OCI-LY7 (cell line): Measurements from ENCODE around the gene DNAJB7.
A peak's percentile ranks its signal among the peaks of the same experiment; 100 is the strongest.

Experiments
- EZH2phosphoT487 ChIP-seq: fragments of 200-600 bp; sonication (generic); IDR thresholded peaks from 2 replicates; pipeline ENCODE4 v1.6.1; 2018; ENCODE audit warnings: low read depth, borderline replicate concordance, mild to moderate bottlenecking, mixed run types, antibody characterized with exemption, low read length, moderate library complexity, mixed read lengths
- TF ChIP-seq, protein P1 (sequence below): fragments of 200-600 bp; sonication (generic); conservative IDR thresholded peaks from 2 replicates; pipeline ENCODE4 v1.5.1; 2014; ENCODE audit warnings: mild to moderate bottlenecking, antibody characterized with exemption, low read length, moderate library complexity, mixed read lengths

DNA sequence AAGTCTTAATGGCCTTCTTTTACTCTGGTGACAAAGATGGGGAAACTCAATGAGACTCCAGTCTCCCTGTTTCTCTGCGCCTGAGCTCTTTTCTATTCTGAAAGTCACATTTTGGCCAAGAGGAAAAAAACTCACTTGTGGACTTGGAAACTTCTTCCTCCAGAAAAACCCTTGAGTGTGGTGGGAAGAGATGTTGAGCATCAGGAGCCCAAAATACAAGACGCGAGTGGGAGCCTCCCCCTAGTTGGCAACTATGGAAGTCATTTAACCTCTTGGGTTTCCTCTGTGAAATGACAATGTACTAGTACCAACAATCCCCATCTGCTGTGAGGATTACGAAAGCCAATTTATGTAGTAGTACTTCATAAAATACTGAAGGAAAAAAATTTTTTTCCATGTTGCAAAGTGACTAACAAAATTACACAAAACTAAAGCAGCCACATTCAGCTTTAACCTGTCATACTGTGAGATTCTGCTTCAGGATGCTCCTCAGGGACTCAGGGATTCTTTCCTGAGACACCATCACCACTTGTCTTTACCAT lies 42.2 kb downstream of the DNAJB7 start:
- TF ChIP-seq, protein P1, sequence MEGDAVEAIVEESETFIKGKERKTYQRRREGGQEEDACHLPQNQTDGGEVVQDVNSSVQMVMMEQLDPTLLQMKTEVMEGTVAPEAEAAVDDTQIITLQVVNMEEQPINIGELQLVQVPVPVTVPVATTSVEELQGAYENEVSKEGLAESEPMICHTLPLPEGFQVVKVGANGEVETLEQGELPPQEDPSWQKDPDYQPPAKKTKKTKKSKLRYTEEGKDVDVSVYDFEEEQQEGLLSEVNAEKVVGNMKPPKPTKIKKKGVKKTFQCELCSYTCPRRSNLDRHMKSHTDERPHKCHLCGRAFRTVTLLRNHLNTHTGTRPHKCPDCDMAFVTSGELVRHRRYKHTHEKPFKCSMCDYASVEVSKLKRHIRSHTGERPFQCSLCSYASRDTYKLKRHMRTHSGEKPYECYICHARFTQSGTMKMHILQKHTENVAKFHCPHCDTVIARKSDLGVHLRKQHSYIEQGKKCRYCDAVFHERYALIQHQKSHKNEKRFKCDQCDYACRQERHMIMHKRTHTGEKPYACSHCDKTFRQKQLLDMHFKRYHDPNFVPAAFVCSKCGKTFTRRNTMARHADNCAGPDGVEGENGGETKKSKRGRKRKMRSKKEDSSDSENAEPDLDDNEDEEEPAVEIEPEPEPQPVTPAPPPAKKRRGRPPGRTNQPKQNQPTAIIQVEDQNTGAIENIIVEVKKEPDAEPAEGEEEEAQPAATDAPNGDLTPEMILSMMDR: 0 out of 2 replicates have a peak, but pooled peaks have one; percentile 13
- TF ChIP-seq EZH2phosphoT487: no peak
